CD14-positive monocyte (primary cell): ENCODE measurements around the gene DAPK1. TPM values are rescaled to one million over a fixed set of nuclear protein-coding genes. Genes with fewer than 3 reads are reported as not detected.
"Not testable (repeated sequence)": the region's sequence is repeated elsewhere in the genome, so short reads cannot be mapped to it uniquely, and the experiment has no call there.

Experiments
- DNase-seq, 3 donors: peaks; one replicate each; pipeline ENCODE4 v3.0.0-alpha.2; 2011 to 2022
- H2AFZ ChIP-seq: 2 replicates; pipeline ENCODE4 v1.6.0; 2012; ENCODE audit warnings: mild to moderate bottlenecking, low read depth, low read length, inconsistent platforms; ENCODE audit not compliant: insufficient read depth, poor library complexity, severe bottlenecking
- H3K27ac ChIP-seq, 2 donors: 1 replicate in 1 of 2; 2 replicates in 1 of 2; pipeline ENCODE4 v1.5.1; 2012 to 2013; ENCODE audit warnings: low read length in 2 of 2, control low read depth in 1 of 2, inconsistent platforms in 1 of 2, low read depth in 1 of 2, mild to moderate bottlenecking in 1 of 2
- H3K27me3 ChIP-seq, 2 donors: one replicate each; pipeline versions ENCODE4 v1.6.0 to v1.6.1; 2011 to 2013; ENCODE audit warnings: low read length in 2 of 2; ENCODE audit not compliant: control insufficient read depth in 2 of 2, insufficient read depth in 2 of 2
- H3K36me3 ChIP-seq, 2 donors: replicated peaks in 1 of 2; 1 replicate in 1 of 2; 2 replicates in 1 of 2; pipeline versions ENCODE4 v1.5.1 to v1.6.1; 2012 to 2013; ENCODE audit warnings: low read length in 2 of 2, control low read depth in 1 of 2, inconsistent platforms in 1 of 2, mild to moderate bottlenecking in 1 of 2; ENCODE audit not compliant: insufficient read depth in 2 of 2, control insufficient read depth in 1 of 2
- H3K4me1 ChIP-seq, 2 donors: 1 replicate in 1 of 2; 2 replicates in 1 of 2; pipeline versions ENCODE4 v1.5.1 to v1.6.1; 2012 to 2013; ENCODE audit warnings: low read length in 2 of 2, control low read depth in 1 of 2, inconsistent platforms in 1 of 2, mild to moderate bottlenecking in 1 of 2, moderate library complexity in 1 of 2; ENCODE audit not compliant: insufficient read depth in 2 of 2, control insufficient read depth in 1 of 2
- H3K4me2 ChIP-seq: replicated peaks from 2 replicates; pipeline ENCODE3; 2012; ENCODE audit warnings: low read length, moderate library complexity, mild to moderate bottlenecking; ENCODE audit not compliant: poor library complexity, severe bottlenecking; ENCODE audit errors: extremely low read depth
- H3K4me3 ChIP-seq, 3 experiments: fragments of 200-600 bp in 1 of 3; sonication (generic) in 1 of 3; replicated peaks in 1 of 3; 1 replicate in 2 of 3; 2 replicates in 1 of 3; pipeline ENCODE4 v1.5.1; 2011 to 2013; ENCODE audit warnings: low read length in 3 of 3, mild to moderate bottlenecking in 3 of 3, control low read depth in 2 of 3, low read depth in 2 of 3, inconsistent platforms in 1 of 3, moderate library complexity in 1 of 3
- H3K79me2 ChIP-seq: 2 replicates; pipeline ENCODE4 v1.6.0; 2012; ENCODE audit warnings: mild to moderate bottlenecking, control low read depth, inconsistent platforms, low read length, moderate library complexity; ENCODE audit not compliant: insufficient read depth
- H3K9ac ChIP-seq: 2 replicates; pipeline ENCODE4 v1.6.0; 2017; ENCODE audit warnings: low read length, mild to moderate bottlenecking; ENCODE audit not compliant: insufficient read depth, poor library complexity, severe bottlenecking
- H3K9me3 ChIP-seq, 2 donors: replicated peaks in 1 of 2; 1 replicate in 1 of 2; 2 replicates in 1 of 2; pipeline versions ENCODE4 v1.5.1 to v1.6.1; 2012 to 2013; ENCODE audit warnings: low read length in 2 of 2, control low read depth in 1 of 2; ENCODE audit not compliant: control insufficient read depth in 1 of 2, insufficient read depth in 1 of 2
- H4K20me1 ChIP-seq: 2 replicates; pipeline ENCODE4 v1.6.0; 2012; ENCODE audit warnings: mild to moderate bottlenecking, low read length, control low read depth, moderate library complexity; ENCODE audit not compliant: insufficient read depth
- H3K27ac Mint-ChIP-seq, 7 donors: one replicate each; pipeline ENCODE4 v1.8.0; 2020; ENCODE audit warnings: mild to moderate bottlenecking in 7 of 7, mixed read lengths in 7 of 7, moderate library complexity in 6 of 7, inconsistent platforms in 2 of 7
- H3K27me3 Mint-ChIP-seq, 3 donors: one replicate each; pipeline ENCODE4 v1.8.0; 2021 to 2022; ENCODE audit warnings: low read depth in 3 of 3, mild to moderate bottlenecking in 3 of 3, mixed read lengths in 3 of 3, moderate library complexity in 3 of 3, inconsistent platforms in 1 of 3
- H3K36me3 Mint-ChIP-seq, 2 donors: one replicate each; pipeline ENCODE4 v1.8.0; 2020; ENCODE audit warnings: mixed read lengths in 2 of 2, inconsistent platforms in 1 of 2, mild to moderate bottlenecking in 1 of 2
- H3K4me1 Mint-ChIP-seq: one replicate; pipeline ENCODE4 v1.8.0; 2020; ENCODE audit warnings: mild to moderate bottlenecking, mixed read lengths
- H3K4me3 Mint-ChIP-seq, 2 donors: one replicate each; pipeline ENCODE4 v1.8.0; 2020; ENCODE audit warnings: mild to moderate bottlenecking in 2 of 2, mixed read lengths in 2 of 2, moderate library complexity in 1 of 2
- H3K9me3 Mint-ChIP-seq, 7 donors: one replicate each; pipeline ENCODE4 v1.8.0; 2020 to 2022; ENCODE audit warnings: mixed read lengths in 7 of 7, mild to moderate bottlenecking in 6 of 7, moderate library complexity in 6 of 7, inconsistent platforms in 2 of 7
- CTCF ChIP-seq: fragments of 200-600 bp; IDR thresholded peaks from one replicate; pipeline ENCODE4 v1.8.0; 2022; ENCODE audit warnings: antibody characterized with exemption, mild to moderate bottlenecking
- WGBS: methylation state at CpG from one replicate; pipeline ENCODE4 v1.1.5; 2013; ENCODE audit warnings: missing lambda C conversion rate; ENCODE audit not compliant: insufficient coverage; 5-methylcytosine and 5-hydroxymethylcytosine counted together
- intact Hi-C, 2 donors: fragments of 100-400 bp; cut with micrococcal nuclease; formaldehyde crosslinking; loops; one replicate each; pipeline versions ENCODE4 v1.15.0 to v1.15.1; 2023
- polyA plus RNA-seq, 3 donors: library from polyadenylated mRNA; depleted of rRNA in 1 of 3; unstranded in 2 of 3; stranded (reverse) in 1 of 3; fragments of 300-500 nt in 2 of 3; fragments of >200 nt in 1 of 3; fragmentation: Illumina TruSeq in 2 of 3; gene quantifications; 1 replicate in 2 of 3; 2 replicates in 1 of 3; pipeline ENCODE4 v1.2.3, GENCODE V29; 2012 to 2021

The DAPK1 gene
- polyA plus RNA-seq, 3 donors = 24.1 to 102 (median 44.4) TPM

GRCh38 chr9:87547671-87548081 is 50.0 kb downstream of the DAPK1 start:
- no peak for DNase-seq
- Mint-ChIP-seq H3K36me3 (peaks cover 37 to 56% of the 10 kb centered on the region in 2 donors), H3K27ac (no peak overlapping the region), H3K4me1 (peaks cover 6% of the 10 kb centered on the region), H3K27me3 (peaks cover 0 to 3% (median 0%) of the 10 kb centered on the region in 3 donors), H3K9me3 (peaks cover 0 to 5% (median 3%) of the 10 kb centered on the region in 7 donors), H3K4me3 (no peak overlapping the region)
- intact Hi-C loops = no loop called here
- H3K36me3 ChIP-seq = peaks cover 3 to 33% of the 10 kb centered on the region in 2 donors
- peaks cover 8% of the 10 kb centered on the region for H3K79me2 ChIP-seq
- H3K4me2 ChIP-seq = no peak overlapping the region
- no peaks in the 10 kb centered on the region for H3K4me1 ChIP-seq
- no peak overlapping the region for H2AFZ ChIP-seq
- peaks cover 44% of the 10 kb centered on the region for H4K20me1 ChIP-seq
- WGBS = 67% methylated on average over 4 of the region's 6 CpGs
- H3K9me3 ChIP-seq = no peaks in the 10 kb centered on the region
- H3K4me3 ChIP-seq = no peak overlapping the region
- TF ChIP-seq CTCF = no peak
- H3K9ac ChIP-seq = no peak overlapping the region
- H3K27ac ChIP-seq = no peak overlapping the region
- no peaks in the 10 kb centered on the region for H3K27me3 ChIP-seq

GRCh38 chr9:87548159-87548558 is 50.5 kb downstream of the DAPK1 start:
- H3K9me3 Mint-ChIP-seq = peaks cover 0 to 5% (median 3%) of the 10 kb centered on the region in 7 donors
- H3K4me1 ChIP-seq = no peaks in the 10 kb centered on the region
- H3K4me3 Mint-ChIP-seq = no peak overlapping the region
- no peak overlapping the region for H3K27ac Mint-ChIP-seq
- H3K36me3 Mint-ChIP-seq = peaks cover 38 to 54% of the 10 kb centered on the region in 2 donors
- H3K27ac ChIP-seq = no peak overlapping the region
- peaks cover 6% of the 10 kb centered on the region for H3K4me1 Mint-ChIP-seq
- no peak overlapping the region for H3K4me3 ChIP-seq
- peaks cover 42% of the 10 kb centered on the region for H4K20me1 ChIP-seq
- no peak overlapping the region for H3K4me2 ChIP-seq
- peaks cover 3 to 30% of the 10 kb centered on the region in 2 donors for H3K36me3 ChIP-seq
- intact Hi-C loops = no loop called here
- TF ChIP-seq CTCF = no peak
- WGBS = 100% methylated on average over 1 of the region's 3 CpGs
- H3K27me3 Mint-ChIP-seq = peaks cover 0 to 3% (median 0%) of the 10 kb centered on the region in 3 donors
- no peak overlapping the region for H2AFZ ChIP-seq
- H3K9ac ChIP-seq = no peak overlapping the region
- no peaks in the 10 kb centered on the region for H3K27me3 ChIP-seq
- DNase-seq = no peak
- no peaks in the 10 kb centered on the region for H3K9me3 ChIP-seq
- H3K79me2 ChIP-seq = peaks cover 10% of the 10 kb centered on the region

GRCh38 chr9:87549088-87549487 is 51.4 kb downstream of the DAPK1 start:
- H3K9me3 ChIP-seq, H3K27ac ChIP-seq, H3K27ac Mint-ChIP-seq, H3K4me3 ChIP-seq, H3K9ac ChIP-seq, H3K27me3 ChIP-seq, H3K4me1 ChIP-seq, H3K9me3 Mint-ChIP-seq, H3K27me3 Mint-ChIP-seq, H2AFZ ChIP-seq, H3K4me3 Mint-ChIP-seq, H3K4me2 ChIP-seq, DNase-seq, intact Hi-C loops: not testable (repeated sequence)
- Mint-ChIP-seq H3K4me1 (peaks cover 13% of the 10 kb centered on the region), H3K36me3 (peaks cover 38 to 52% of the 10 kb centered on the region in 2 donors)
- peaks cover 11% of the 10 kb centered on the region for H3K79me2 ChIP-seq
- peaks cover 42% of the 10 kb centered on the region for H4K20me1 ChIP-seq
- no CpG with 5 or more reads among the region's 2 CpGs for WGBS
- H3K36me3 ChIP-seq = peaks cover 3 to 30% of the 10 kb centered on the region in 2 donors
